ENCODE measurements around the gene ZNF808. TPM values are rescaled to one million over a fixed set of nuclear protein-coding genes. Genes with fewer than 3 reads are reported as not detected.

ZNF808 gene
- total and polyA plus RNA-seq, 2 of the 13 experiments (the other 11 are each of a cell fraction or from before 2014, with no cell fraction given) = 3.0 to 7.4 TPM

DNA sequence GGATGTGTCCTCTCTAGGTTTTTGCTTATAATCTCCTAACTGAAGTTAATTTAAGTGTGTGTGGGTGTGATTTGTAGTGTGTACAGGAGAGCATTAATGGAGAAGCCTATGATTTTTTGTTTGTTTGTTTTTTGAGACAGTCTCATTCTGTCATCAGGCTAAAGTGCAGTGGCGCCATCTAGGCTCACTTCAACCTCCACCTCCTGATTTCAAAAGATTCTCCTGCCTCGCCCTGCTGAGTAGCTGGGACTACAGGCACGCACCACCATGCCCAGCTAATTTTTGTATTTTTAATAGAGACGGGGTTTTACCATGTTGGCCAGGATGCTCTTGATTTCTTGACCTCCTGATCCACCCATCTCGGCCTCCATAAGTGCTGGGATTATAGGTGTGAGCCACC is 63.3 kb downstream of the ZNF808 start:
- POLR2A ChIA-PET = no interaction called here
- 55% methylated on average over 5 of the region's 5 CpGs for WGBS (ENCODE audit: low lambda C conversion rate)
- CTCF ChIA-PET (ENCODE audit: low intra/inter-chr PET ratio, low total read pairs) = no interaction called here

DNA sequence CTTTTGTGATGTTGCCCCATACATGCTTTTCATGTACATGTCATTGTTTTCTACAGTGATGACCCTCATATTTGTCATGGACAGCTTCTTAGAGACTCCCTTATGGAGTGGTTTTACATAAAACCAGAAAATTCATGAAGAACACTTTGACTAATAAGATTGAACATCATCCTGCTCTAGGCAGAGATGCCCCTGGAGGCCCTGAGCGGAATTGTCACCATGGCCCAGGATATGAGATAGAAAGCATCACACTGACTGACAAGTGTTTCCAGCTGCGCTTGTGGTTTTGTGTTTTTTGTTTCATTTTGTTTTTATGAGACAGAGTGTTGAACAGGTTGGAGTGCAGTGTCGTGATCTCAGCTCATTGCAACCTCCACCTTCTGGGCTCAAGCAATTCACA is 64.8 kb downstream of the ZNF808 start:
- POLR2A ChIA-PET = no interaction called here
- H3K27me3 ChIP-seq (ENCODE audit: control insufficient read depth in 1 of 2, insufficient read depth in 2 of 2, low read length in 2 of 2) = no peaks in the 10 kb centered on the region
- DNase-seq (ENCODE audit: low spot score) (no peak), ATAC-seq (no peak), FAIRE-seq (no peak)
- no peaks in the 10 kb centered on the region for H3K79me2 ChIP-seq (ENCODE audit: insufficient read depth, low read length)
- intact Hi-C loops (cut with micrococcal nuclease; ENCODE audit: unreplicated experiment) = no loop called here
- H3K36me3 ChIP-seq (replicated peaks in 1 of 2; ENCODE audit: control insufficient read depth in 1 of 2, insufficient read depth in 2 of 2, low read length in 2 of 2) = no peaks in the 10 kb centered on the region; a peak in 1 of 5 replicates
- no peaks in the 10 kb centered on the region for H4K20me1 ChIP-seq (ENCODE audit: insufficient read depth, low read length)
- H3K4me1 ChIP-seq (ENCODE audit: insufficient read depth, low read length) = no peaks in the 10 kb centered on the region
- peaks cover 41% of the 10 kb centered on the region for H3K9me3 ChIP-seq (ENCODE audit: low read length)
- in situ Hi-C loops (cut with HindIII; ENCODE audit: extremely low pct_ligation_motif_present, low pct_unique_long_range_greater_than_20kb) = no loop called here
- no TSS peak for BruUV-seq (replicated peaks)
- 44% methylated on average over 3 of the region's 3 CpGs for WGBS (ENCODE audit: low lambda C conversion rate)
- H3K4me2 ChIP-seq (ENCODE audit: low read depth, low read length) = no peak overlapping the region
- no peak overlapping the region for H3K4me3 ChIP-seq (replicated peaks in 1 of 3; ENCODE audit: insufficient read depth in 1 of 3, low read depth in 2 of 3, low read length in 3 of 3)
- CTCF ChIA-PET (ENCODE audit: low intra/inter-chr PET ratio, low total read pairs) = no interaction called here
- H3K27ac ChIP-seq (ENCODE audit: extremely low read length, insufficient read depth, low read length) = no peak overlapping the region
- H2AFZ ChIP-seq (ENCODE audit: low read length) = no peak overlapping the region
- H3K9ac ChIP-seq (ENCODE audit: insufficient read depth, low read depth, low read length) = no peak overlapping the region
- TF ChIP-seq JUN (CRISPR knock-in tag; IDR thresholded peaks at IDR 0.05) = no peak
- TF ChIP-seq ARNTL (CRISPR knock-in tag; IDR thresholded peaks at IDR 0.05) = no peak
- TF ChIP-seq PHF5A (CRISPR knock-in tag; IDR thresholded peaks at IDR 0.05; ENCODE audit: low read depth, unreplicated experiment) = no peak
- no peak for TF ChIP-seq DR1 (CRISPR knock-in tag; IDR thresholded peaks at IDR 0.05)
- TF ChIP-seq, protein P1, sequence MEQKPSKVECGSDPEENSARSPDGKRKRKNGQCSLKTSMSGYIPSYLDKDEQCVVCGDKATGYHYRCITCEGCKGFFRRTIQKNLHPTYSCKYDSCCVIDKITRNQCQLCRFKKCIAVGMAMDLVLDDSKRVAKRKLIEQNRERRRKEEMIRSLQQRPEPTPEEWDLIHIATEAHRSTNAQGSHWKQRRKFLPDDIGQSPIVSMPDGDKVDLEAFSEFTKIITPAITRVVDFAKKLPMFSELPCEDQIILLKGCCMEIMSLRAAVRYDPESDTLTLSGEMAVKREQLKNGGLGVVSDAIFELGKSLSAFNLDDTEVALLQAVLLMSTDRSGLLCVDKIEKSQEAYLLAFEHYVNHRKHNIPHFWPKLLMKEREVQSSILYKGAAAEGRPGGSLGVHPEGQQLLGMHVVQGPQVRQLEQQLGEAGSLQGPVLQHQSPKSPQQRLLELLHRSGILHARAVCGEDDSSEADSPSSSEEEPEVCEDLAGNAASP (CRISPR knock-in tag; IDR thresholded peaks at IDR 0.05; ENCODE audit: borderline replicate concordance) = no peak
- no peak for TF ChIP-seq ZBTB42 (CRISPR knock-in tag; IDR thresholded peaks at IDR 0.05)
- no peak for TF ChIP-seq NCOR1 (IDR thresholded peaks at IDR 0.05; ENCODE audit: borderline replicate concordance, low read length)
- TF ChIP-seq KLF12 (CRISPR knock-in tag; IDR thresholded peaks at IDR 0.05; ENCODE audit: borderline replicate concordance) = no peak
- no peak for TF ChIP-seq NONO (IDR thresholded peaks at IDR 0.05)
- no peak for TF ChIP-seq NONO (CRISPR knock-in tag; conservative IDR thresholded peaks at IDR 0.05)
- TF ChIP-seq ZNF782 (CRISPR knock-in tag; IDR thresholded peaks at IDR 0.05; ENCODE audit: borderline replicate concordance) = no peak
- TF ChIP-seq ZNF235 (CRISPR knock-in tag; IDR thresholded peaks at IDR 0.05; ENCODE audit: borderline replicate concordance) = no peak

More for the DNA sequence above, 63.3 kb downstream of the ZNF808 start:
- intact Hi-C loops (cut with micrococcal nuclease; ENCODE audit: unreplicated experiment) = no loop called here
- Histone ChIP-seq H3K79me2 (ENCODE audit: insufficient read depth, low read length) (no peaks in the 10 kb centered on the region), H3K4me2 (ENCODE audit: low read depth, low read length) (no peak overlapping the region), H3K27ac (ENCODE audit: extremely low read length, insufficient read depth, low read length) (no peak overlapping the region), H3K9ac (ENCODE audit: insufficient read depth, low read depth, low read length) (no peak overlapping the region), H3K4me1 (ENCODE audit: insufficient read depth, low read length) (no peaks in the 10 kb centered on the region), H4K20me1 (ENCODE audit: insufficient read depth, low read length) (no peaks in the 10 kb centered on the region), H2AFZ (ENCODE audit: low read length) (no peak overlapping the region), H3K4me3 (replicated peaks in 1 of 3; ENCODE audit: insufficient read depth in 1 of 3, low read depth in 2 of 3, low read length in 3 of 3) (no peak overlapping the region), H3K27me3 (ENCODE audit: control insufficient read depth in 1 of 2, insufficient read depth in 2 of 2, low read length in 2 of 2) (no peaks in the 10 kb centered on the region), H3K36me3 (replicated peaks in 1 of 2; ENCODE audit: control insufficient read depth in 1 of 2, insufficient read depth in 2 of 2, low read length in 2 of 2) (no peaks in the 10 kb centered on the region; a peak in 1 of 5 replicates), H3K9me3 (ENCODE audit: low read length) (peaks cover 29% of the 10 kb centered on the region)
- ATAC-seq (no peak), FAIRE-seq (no peak), DNase-seq (ENCODE audit: low spot score) (no peak)
- TF ChIP-seq KLF16 (CRISPR knock-in tag; IDR thresholded peaks at IDR 0.05) (no peak), STAG1 (CRISPR knock-in tag; IDR thresholded peaks at IDR 0.05) (peak; percentile 12; the same call in 1 of the 2 replicates), RFX3 (CRISPR knock-in tag; IDR thresholded peaks at IDR 0.05) (no peak)
- TF ChIP-seq, protein P2, sequence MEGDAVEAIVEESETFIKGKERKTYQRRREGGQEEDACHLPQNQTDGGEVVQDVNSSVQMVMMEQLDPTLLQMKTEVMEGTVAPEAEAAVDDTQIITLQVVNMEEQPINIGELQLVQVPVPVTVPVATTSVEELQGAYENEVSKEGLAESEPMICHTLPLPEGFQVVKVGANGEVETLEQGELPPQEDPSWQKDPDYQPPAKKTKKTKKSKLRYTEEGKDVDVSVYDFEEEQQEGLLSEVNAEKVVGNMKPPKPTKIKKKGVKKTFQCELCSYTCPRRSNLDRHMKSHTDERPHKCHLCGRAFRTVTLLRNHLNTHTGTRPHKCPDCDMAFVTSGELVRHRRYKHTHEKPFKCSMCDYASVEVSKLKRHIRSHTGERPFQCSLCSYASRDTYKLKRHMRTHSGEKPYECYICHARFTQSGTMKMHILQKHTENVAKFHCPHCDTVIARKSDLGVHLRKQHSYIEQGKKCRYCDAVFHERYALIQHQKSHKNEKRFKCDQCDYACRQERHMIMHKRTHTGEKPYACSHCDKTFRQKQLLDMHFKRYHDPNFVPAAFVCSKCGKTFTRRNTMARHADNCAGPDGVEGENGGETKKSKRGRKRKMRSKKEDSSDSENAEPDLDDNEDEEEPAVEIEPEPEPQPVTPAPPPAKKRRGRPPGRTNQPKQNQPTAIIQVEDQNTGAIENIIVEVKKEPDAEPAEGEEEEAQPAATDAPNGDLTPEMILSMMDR (CRISPR knock-in tag; IDR thresholded peaks at IDR 0.05) = peak; percentile 24
- BruUV-seq (replicated peaks) = no TSS peak
- in situ Hi-C loops (cut with HindIII; ENCODE audit: extremely low pct_ligation_motif_present, low pct_unique_long_range_greater_than_20kb) = no loop called here
